H54 (cell line): ENCODE results near the gene BEST3.
"Not testable (repeated sequence)": the region's sequence is repeated elsewhere in the genome, so short reads cannot be mapped to it uniquely, and the experiment has no call there.

ENCODE experiments used
- DNase-seq: peaks from one replicate; pipeline ENCODE4 v3.0.0; 2011; ENCODE audit warnings: low spot score, mixed read lengths; ENCODE audit not compliant: insufficient read length
- FAIRE-seq: peaks from 3 replicates; lab custom pipeline; 2011; peaks lifted over from hg19 to GRCh38; lab: Jason Lieb, UNC
- POLR2A ChIP-seq: IDR thresholded peaks from 2 replicates; pipeline ENCODE4 v1.6.1; 2011; ENCODE audit warnings: low read depth, mild to moderate bottlenecking, low read length

The BEST3 gene

DNA sequence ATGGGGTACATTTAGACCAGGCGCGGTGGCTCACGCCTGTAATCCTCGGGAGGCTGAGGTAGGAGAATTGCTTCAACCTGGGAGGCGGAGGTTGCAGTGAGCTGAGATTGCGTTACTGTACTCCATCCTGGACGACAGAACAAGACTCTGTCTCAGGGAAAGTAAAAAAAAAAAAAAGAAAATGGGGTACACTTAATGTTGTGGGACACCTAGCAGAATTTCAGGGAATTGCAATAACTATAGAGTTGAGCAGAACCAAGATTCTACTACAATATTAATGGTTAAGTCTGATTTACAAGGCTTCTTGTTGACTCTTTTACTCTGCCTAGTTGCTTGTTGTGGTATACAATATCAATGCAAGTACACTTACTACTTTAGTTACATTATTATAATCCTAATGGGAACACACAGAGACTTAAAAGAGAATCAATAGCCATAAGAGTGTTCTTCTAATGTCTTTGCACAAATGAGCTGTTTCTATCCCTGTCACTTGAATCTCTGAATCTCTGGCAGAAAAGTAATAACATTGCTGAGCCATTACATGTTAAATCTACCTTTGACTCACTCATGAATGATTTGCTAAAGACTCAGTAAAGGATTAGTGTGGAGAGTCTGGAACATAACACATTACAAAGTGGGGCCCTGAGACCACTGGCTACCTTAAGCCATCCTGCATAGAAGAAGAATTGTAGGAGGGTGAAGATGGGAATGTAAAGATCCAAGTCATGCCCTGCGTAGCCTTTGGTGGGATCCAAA lies 22.7 kb downstream of the BEST3 start:
- FAIRE-seq (peak; percentile 27), DNase-seq (no peak)
- no peak for TF ChIP-seq POLR2A

DNA sequence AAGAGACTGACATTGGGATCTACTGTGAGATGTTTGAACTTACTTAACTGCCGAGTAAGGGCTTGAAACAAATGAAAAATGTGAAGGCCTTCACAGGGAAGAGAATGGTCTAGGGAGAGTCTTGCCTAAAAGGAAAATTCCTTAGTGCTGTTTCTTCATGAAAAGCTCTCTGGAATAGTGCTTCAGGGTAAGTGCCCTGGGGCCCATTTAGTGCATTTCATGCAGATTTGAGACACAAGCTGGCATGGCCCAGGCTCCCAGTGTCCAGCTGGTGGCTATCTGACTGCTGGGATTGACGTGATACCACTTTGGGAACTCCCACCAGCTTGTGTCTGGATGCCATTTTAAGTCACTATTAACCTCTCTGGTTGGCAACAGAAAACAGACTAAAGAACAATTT lies 26.9 kb downstream of the BEST3 start:
- DNase-seq (no peak), FAIRE-seq (no peak)
- no peak for TF ChIP-seq POLR2A

DNA sequence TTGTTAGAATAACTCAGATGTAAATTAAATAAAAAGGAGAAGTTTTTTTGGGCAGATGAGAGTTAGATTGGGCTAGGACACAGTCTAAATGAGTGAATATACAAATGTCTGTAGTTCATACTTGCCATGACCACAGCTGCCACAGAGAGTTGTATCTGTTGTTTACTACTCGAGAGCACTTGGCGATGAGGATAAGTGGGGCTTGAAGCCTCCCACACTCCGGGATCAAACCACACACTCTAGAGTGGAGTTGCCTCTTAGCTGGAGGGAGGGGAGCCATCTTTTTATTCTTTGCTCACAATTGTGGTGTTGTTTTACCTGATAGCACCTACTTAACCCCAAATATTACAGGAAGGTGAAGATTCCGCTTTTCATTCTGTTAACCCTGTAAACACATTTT lies 27.5 kb downstream of the BEST3 start:
- no peak for TF ChIP-seq POLR2A
- FAIRE-seq: no peak
- DNase-seq: no peak

DNA sequence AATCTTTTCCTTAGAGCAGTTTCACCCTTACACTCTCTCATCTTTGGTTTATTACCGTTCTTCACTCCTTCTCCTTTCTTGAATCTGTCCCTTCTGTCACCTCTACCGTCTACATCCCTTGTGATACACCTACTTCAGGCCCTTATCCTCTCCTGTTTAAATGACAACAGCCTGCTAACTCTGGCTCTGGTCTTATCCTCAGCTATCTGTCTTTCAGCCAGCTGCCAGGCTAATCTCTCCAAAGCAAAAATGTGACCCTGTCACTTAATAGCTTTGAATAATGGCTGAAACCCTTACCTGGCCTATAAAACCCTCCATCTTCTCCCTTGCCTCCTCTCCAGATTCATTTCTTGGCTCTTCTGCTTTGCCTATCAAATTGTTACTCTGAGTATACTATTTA lies 32.3 kb downstream of the BEST3 start:
- TF ChIP-seq POLR2A: no peak
- FAIRE-seq (no peak), DNase-seq (no peak)

DNA sequence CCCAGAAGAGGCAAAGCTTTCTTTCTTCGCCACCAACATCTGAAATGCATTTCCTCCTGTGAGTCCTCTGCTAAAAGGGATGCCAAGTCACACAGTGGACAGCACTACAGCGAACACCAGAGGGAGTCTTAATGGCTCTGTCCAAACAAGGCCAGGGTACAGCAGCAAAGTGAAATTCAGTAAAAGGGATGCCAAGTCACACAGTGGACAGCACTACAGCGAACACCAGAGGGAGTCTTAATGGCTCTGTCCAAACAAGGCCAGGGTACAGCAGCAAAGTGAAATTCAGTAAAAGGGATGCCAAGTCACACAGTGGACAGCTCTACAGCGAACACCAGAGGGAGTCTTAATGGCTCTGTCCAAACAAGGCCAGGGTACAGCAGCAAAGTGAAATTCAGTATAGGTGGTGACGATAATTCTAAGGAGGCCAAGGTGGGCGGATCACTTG lies 34.1 kb downstream of the BEST3 start:
- not testable (repeated sequence) for DNase-seq

DNA sequence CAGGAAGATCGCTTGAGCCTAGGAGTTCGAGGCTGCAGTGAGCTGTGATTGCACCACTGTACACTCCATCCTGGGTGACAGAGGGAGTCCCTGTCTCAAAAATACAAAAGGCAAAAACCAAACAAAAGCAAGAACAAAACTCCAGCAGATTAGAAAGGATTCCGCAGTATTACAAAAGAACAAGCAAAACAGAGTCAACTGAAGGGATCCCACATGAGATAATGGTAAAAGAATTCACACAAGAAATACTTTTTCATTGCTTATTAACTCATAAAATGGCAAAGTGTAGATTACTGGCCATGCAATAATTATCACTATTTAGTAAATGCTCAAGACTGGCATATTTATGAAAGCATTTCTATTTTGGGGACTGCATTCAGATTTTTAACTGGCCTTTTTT lies 35.4 kb downstream of the BEST3 start:
- no peak for TF ChIP-seq POLR2A
- DNase-seq (no peak), FAIRE-seq (no peak)

More for the DNA sequence above, 34.1 kb downstream of the BEST3 start:
- FAIRE-seq: peak; percentile 95

DNA sequence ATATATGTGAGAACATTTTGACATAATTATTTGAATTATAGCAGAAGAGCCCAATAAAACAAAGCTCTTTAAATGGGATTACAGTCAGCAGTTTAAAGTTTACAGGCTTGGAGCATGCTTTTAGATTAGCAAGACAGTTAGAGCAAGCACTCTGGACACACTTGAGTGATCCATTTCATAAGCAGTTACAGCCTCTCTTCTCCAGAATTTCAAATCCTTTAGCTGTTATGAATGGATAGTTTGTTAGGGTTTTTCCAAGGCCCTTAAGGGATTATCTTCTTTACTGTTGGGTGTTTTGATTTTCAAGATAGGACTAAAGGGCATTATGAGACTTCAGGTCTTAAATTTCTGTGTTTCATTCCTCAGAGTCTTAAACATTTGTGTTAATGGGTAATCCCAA lies 36.3 kb downstream of the BEST3 start:
- TF ChIP-seq POLR2A: no peak
- FAIRE-seq (no peak), DNase-seq (no peak)

DNA sequence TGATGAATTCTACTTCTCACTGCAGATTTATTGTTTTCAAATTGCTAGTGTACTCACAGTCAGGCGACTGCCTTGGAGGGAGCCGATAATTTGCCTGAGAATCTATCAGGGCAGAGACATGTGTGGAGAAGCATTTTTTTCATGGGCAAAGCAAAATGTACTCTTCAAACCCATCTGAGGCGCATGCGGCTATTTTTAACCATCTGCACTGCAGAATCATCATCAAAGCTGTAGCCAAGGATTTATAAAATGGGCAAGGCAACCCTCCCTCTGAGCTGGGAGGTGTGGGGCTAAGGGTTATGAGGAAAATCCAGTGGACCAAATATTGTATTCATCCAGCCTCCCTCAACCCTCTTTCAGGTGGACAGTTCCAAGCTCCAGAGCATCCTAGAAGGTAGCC lies 37.7 kb downstream of the BEST3 start:
- no peak for TF ChIP-seq POLR2A
- FAIRE-seq (no peak), DNase-seq (no peak)

DNA sequence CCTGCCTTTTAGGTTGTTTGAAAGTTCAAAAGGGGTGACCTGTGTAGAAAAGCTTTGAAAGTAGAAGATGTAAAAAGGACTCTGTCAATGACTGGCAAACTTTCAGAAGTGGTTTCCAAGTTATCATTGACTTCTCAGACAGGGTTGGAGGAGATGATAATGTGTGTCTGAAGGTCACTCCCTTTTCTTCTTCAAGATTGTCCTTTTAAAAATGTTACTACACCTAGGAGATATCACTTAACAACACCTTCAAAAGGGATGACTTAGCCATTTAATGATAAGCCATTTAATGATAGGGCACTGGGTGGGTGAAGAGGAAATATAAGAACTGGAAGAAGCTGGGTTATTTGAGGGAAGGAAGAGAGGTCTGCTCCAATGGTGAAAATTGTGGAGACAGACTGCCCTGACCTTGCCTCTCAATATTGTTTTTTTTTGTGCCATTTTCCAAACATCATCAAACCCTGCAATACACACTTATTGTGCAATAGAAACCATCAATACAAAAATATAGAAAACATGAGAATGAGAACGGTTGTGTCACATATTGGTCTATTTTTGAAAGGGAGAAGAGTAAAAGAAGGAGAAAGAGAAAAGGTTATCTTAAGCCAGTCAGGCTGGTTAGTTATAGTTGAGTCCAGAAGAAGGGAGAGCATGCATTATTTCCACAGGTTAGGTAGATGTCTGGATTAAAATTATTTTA lies 38.8 kb downstream of the BEST3 start:
- FAIRE-seq (no peak), DNase-seq (no peak)
- TF ChIP-seq POLR2A: no peak

DNA sequence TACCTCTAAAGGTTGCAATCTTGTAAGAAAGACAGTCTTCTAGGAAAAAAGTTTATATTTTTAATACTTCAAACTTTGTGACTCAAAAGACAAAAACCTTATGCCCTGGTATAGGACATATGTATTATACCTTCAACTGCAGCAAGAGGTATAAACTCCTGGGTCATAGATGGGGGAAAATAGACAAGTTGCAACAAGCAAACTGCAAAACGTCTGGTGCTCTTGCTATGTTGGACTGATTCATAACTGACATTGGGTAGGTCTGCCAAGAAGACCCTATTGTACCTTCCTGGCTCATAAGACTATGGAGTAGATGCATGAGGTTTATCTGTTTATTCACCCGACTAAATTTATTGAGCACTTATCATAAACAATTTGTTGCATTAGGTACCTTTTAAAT lies 40.9 kb downstream of the BEST3 start:
- FAIRE-seq (no peak), DNase-seq (no peak)
- TF ChIP-seq POLR2A: no peak

DNA sequence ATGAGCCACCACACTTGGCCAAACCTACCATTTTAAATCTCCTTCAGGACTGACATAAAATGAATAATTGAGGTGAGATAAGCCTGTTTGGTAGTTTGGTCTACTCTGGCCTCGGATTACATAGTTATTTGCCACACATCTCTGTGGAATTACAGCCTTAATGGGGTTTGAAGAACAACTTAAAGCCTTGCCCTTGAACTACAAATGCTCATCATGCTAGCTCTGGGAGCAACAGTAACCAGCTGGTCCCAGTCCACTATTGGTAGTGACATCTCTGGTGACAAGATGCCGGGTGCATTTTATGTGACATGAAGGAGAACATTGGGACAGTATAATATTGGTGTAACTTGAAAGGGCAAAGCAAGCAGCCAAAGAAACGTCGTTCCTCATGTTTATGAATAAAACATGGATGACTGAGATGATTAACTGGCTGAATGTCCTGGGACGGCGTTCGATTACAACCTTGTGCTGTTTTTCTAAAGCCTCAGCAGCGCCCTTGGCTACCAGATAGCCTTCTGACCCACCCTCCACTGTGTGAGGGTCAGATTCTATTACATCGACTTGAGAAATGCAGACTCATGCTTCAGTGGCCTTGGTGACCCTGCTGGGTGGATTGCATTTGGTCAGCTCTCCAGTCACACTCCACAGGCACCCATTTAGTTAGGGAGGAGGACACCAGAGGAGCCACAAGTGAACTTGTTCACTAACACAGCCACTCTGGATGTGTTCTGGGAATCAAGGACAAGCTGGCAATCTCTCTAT lies 41.5 kb downstream of the BEST3 start:
- no peak for FAIRE-seq
- TF ChIP-seq POLR2A: no peak
- DNase-seq: no peak

DNA sequence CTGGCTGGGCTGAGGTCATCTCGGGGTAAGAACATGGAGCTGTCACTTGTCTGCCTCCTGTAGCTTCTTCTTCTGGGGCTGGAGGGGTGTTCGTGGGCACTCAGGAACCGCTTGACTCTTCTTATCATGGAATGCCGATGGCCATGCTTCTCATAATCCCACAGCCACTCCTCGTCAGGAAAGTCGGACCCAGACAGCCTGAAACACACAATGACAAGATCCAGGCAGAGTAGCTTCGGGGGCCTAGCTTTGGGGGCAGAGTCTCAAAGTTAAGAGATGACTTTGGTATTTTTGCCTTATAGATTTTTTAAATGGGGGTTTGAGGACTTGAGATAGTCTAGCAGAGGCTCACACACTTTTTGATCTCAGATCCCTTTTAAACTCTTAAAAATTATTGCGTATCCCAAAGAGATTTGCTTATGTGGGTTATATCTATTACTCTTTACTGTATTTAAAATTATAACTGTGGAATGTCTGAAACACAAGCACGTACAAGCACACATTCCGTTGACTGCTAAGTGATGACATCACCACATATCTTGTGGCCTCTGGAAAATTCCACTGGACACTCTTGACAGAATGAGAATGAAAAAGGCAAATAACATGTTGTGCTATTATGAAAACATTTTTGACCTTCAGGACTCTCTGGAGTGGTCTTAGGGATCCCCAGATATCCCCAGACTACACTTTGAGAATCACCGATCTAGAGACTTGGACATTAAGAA lies 43.3 kb downstream of the BEST3 start:
- DNase-seq: peak; percentile 33
- FAIRE-seq: no peak
- TF ChIP-seq POLR2A: no peak

DNA sequence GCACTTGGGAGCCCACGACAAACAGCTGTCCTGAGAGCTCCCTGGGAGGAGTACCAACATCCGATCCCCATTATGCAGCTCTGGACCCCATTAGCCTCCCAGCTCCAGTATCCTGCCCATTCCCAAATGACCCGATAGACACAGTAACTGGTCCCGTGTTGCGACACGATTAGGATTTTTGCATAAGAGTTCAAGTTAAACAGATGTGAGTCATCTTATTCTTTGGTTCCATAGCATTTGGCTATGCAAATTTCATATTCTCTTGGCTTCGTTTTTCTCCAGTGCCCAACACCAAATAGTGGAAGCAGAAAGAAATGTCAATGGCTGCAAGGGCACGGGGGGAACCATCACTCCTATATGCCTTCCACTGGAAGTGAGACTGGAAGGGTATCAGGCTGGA lies 45.4 kb downstream of the BEST3 start:
- DNase-seq (no peak), FAIRE-seq (no peak)
- no peak for TF ChIP-seq POLR2A

DNA sequence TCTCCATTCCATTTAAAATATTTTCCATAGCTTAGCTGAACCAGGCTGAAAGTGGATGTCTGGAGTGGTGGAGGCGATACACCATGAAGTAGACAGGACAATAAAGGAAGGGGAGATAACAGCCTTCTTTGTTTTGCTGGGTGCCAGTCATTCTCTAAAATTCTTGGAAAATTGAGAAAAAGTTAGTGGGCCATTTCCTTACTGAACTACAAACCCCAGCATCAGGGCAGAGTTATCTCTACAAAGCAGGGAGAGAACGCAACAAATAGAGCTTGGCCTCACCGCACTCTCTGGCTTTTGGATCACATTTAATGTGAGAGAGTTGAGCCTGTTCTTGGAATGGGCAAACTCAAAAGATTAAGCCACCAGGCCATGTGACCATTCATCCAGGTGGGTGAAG lies 47.2 kb downstream of the BEST3 start:
- DNase-seq: no peak
- no peak for FAIRE-seq
- no peak for TF ChIP-seq POLR2A

DNA sequence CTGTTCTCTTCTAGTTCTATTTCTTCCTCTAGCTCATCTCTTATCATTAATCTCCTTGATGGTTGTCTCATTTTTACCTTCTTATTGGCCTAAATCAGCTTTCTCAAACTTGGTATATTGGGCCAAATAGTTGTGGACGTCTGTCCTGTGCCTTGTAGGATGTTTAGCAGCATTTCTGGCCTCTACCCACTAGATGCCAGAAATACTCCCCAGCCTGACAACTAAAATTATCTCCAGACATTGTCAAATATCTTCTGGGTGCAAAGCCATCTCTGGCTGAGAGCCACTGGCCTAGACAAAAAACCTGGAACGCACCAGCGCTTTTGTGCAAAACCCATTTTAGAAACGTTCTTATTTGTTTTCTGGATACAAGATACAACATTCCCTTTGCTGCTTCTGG lies 49.6 kb downstream of the BEST3 start:
- TF ChIP-seq POLR2A: no peak
- no peak for FAIRE-seq
- DNase-seq: no peak
